HG03558 (cell line): ENCODE data around the gene SH3PXD2A.

Experiments used
- ATAC-seq: cut with Tn5 transposase; IDR thresholded peaks from one replicate; pipeline ENCODE4 v1.9.1; 2021; ENCODE audit warnings: moderate number of reproducible peaks; ENCODE audit not compliant: unreplicated experiment; ENCODE audit errors: extremely low read depth

SH3PXD2A gene

GRCh38 chr10:103562383-103562782 is 293.0 kb downstream of the SH3PXD2A start:
- no peak for ATAC-seq

- ATAC-seq = no peak
Measured at GRCh38 chr10:103560886-103561285, 294.5 kb downstream of the SH3PXD2A start.

- no peak for ATAC-seq
Measured at GRCh38 chr10:103559776-103560175, 295.6 kb downstream of the SH3PXD2A start.

GRCh38 chr10:103558911-103559310 is 296.5 kb downstream of the SH3PXD2A start:
- ATAC-seq = no peak

- no peak for ATAC-seq
Measured at GRCh38 chr10:103557455-103557854, 297.9 kb downstream of the SH3PXD2A start.

- ATAC-seq = no peak
Measured at GRCh38 chr10:103556383-103557007, 298.9 kb downstream of the SH3PXD2A start.

GRCh38 chr10:103555712-103556111 is 299.7 kb downstream of the SH3PXD2A start:
- ATAC-seq = no peak

- no peak for ATAC-seq
Measured at GRCh38 chr10:103555325-103555649, 300.1 kb downstream of the SH3PXD2A start.

GRCh38 chr10:103554488-103555324 is 300.7 kb downstream of the SH3PXD2A start:
- no peak for ATAC-seq

- ATAC-seq = no peak
Measured at GRCh38 chr10:103553743-103554487, 301.5 kb downstream of the SH3PXD2A start.

GRCh38 chr10:103552856-103553742 is 302.3 kb downstream of the SH3PXD2A start:
- no peak for ATAC-seq

- no peak for ATAC-seq
Measured at GRCh38 chr10:103551619-103552602, 303.5 kb downstream of the SH3PXD2A start.

- no peak for ATAC-seq
Measured at GRCh38 chr10:103550229-103550628, 305.1 kb downstream of the SH3PXD2A start.

- ATAC-seq = no peak
Measured at GRCh38 chr10:103549349-103549685, 306.1 kb downstream of the SH3PXD2A start.

- ATAC-seq = no peak
Measured at GRCh38 chr10:103548581-103549348, 306.6 kb downstream of the SH3PXD2A start.

GRCh38 chr10:103548006-103548405 is 307.4 kb downstream of the SH3PXD2A start:
- no peak for ATAC-seq

- ATAC-seq = no peak
Measured at GRCh38 chr10:103547391-103547946, 307.9 kb downstream of the SH3PXD2A start.

GRCh38 chr10:103546401-103546800 is 309.0 kb downstream of the SH3PXD2A start:
- no peak for ATAC-seq
